Measurements from ENCODE around the gene DACH1. TPM values are rescaled to one million over a fixed set of nuclear protein-coding genes. Genes with fewer than 3 reads are reported as not detected.
"Not testable (repeated sequence)": the region's sequence is repeated elsewhere in the genome, so short reads cannot be mapped to it uniquely, and the experiment has no call there.

DACH1 gene
- total and polyA plus RNA-seq, 2 experiments from 2014 or later = 1.3 to 6.5 TPM

GRCh38 chr13:71780546-71780945, 86.5 kb downstream of the DACH1 start:
- H3K9me3 ChIP-seq (ENCODE audit: low read depth) = no peaks in the 10 kb centered on the region
- H3K79me2 ChIP-seq = no peaks in the 10 kb centered on the region
- H3K4me1 ChIP-seq (ENCODE audit: insufficient read depth) = no peaks in the 10 kb centered on the region
- H3K27ac ChIP-seq = no peak overlapping the region
- no peaks in the 10 kb centered on the region for H3K9me2 ChIP-seq (replicated peaks; ENCODE audit: insufficient read depth)
- no peak overlapping the region for H3K4me3 ChIP-seq
- H4K20me1 ChIP-seq (ENCODE audit: insufficient read depth, poor library complexity, severe bottlenecking) = no peaks in the 10 kb centered on the region
- H3K27me3 ChIP-seq = no peaks in the 10 kb centered on the region
- no peak for DNase-seq (ENCODE audit: low spot score)
- 92% methylated on average over 5 of the region's 5 CpGs for WGBS (ENCODE audit: low lambda C conversion rate, missing lambda C conversion rate)
- H3K36me3 ChIP-seq (replicated peaks; ENCODE audit: insufficient read depth, low read depth) = no peaks in the 10 kb centered on the region
- no peak for TF ChIP-seq EZH2phosphoT487 (IDR thresholded peaks at IDR 0.05; ENCODE audit: low read depth, severe bottlenecking, unreplicated experiment)
- TF ChIP-seq, protein P1, sequence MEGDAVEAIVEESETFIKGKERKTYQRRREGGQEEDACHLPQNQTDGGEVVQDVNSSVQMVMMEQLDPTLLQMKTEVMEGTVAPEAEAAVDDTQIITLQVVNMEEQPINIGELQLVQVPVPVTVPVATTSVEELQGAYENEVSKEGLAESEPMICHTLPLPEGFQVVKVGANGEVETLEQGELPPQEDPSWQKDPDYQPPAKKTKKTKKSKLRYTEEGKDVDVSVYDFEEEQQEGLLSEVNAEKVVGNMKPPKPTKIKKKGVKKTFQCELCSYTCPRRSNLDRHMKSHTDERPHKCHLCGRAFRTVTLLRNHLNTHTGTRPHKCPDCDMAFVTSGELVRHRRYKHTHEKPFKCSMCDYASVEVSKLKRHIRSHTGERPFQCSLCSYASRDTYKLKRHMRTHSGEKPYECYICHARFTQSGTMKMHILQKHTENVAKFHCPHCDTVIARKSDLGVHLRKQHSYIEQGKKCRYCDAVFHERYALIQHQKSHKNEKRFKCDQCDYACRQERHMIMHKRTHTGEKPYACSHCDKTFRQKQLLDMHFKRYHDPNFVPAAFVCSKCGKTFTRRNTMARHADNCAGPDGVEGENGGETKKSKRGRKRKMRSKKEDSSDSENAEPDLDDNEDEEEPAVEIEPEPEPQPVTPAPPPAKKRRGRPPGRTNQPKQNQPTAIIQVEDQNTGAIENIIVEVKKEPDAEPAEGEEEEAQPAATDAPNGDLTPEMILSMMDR (IDR thresholded peaks at IDR 0.05; ENCODE audit: poor library complexity) = no peak
- no peak for TF ChIP-seq EZH2 (IDR thresholded peaks at IDR 0.05; ENCODE audit: borderline replicate concordance)
- H2AFZ ChIP-seq = no peak overlapping the region
- no peak overlapping the region for H3K4me2 ChIP-seq

GRCh38 chr13:71778998-71779397, 88.0 kb downstream of the DACH1 start:
- H3K4me1 ChIP-seq (ENCODE audit: insufficient read depth); H3K4me3 ChIP-seq; H3K9me2 ChIP-seq (replicated peaks; ENCODE audit: insufficient read depth); H4K20me1 ChIP-seq (ENCODE audit: insufficient read depth, poor library complexity, severe bottlenecking); H3K27ac ChIP-seq; DNase-seq (ENCODE audit: low spot score); H3K27me3 ChIP-seq; H3K79me2 ChIP-seq; H2AFZ ChIP-seq; H3K9me3 ChIP-seq (ENCODE audit: low read depth); H3K4me2 ChIP-seq; H3K36me3 ChIP-seq (replicated peaks; ENCODE audit: insufficient read depth, low read depth): not testable (repeated sequence)
- WGBS (ENCODE audit: low lambda C conversion rate, missing lambda C conversion rate) = 40% methylated on average over 1 of the region's 11 CpGs

- Histone ChIP-seq H3K79me2 (no peaks in the 10 kb centered on the region), H3K4me3 (no peak overlapping the region), H3K9me3 (ENCODE audit: low read depth) (no peaks in the 10 kb centered on the region), H3K4me1 (ENCODE audit: insufficient read depth) (no peaks in the 10 kb centered on the region), H2AFZ (no peak overlapping the region), H3K9me2 (replicated peaks; ENCODE audit: insufficient read depth) (no peaks in the 10 kb centered on the region), H3K27ac (no peak overlapping the region), H4K20me1 (ENCODE audit: insufficient read depth, poor library complexity, severe bottlenecking) (no peaks in the 10 kb centered on the region), H3K4me2 (no peak overlapping the region), H3K36me3 (replicated peaks; ENCODE audit: insufficient read depth, low read depth) (no peaks in the 10 kb centered on the region), H3K27me3 (no peaks in the 10 kb centered on the region)
- TF ChIP-seq EZH2 (IDR thresholded peaks at IDR 0.05; ENCODE audit: borderline replicate concordance) (no peak), EZH2phosphoT487 (IDR thresholded peaks at IDR 0.05; ENCODE audit: low read depth, severe bottlenecking, unreplicated experiment) (no peak)
- TF ChIP-seq, protein P1 (IDR thresholded peaks at IDR 0.05; ENCODE audit: poor library complexity) = no peak
- no peak for DNase-seq (ENCODE audit: low spot score)
- WGBS (ENCODE audit: low lambda C conversion rate, missing lambda C conversion rate) = 85% methylated on average over 1 of the region's 1 CpG
These were observed 91.0 kb downstream of the DACH1 start for GRCh38 chr13:71775966-71776365.

GRCh38 chr13:71774863-71775262, 92.1 kb downstream of the DACH1 start:
- Histone ChIP-seq H3K4me3 (no peak overlapping the region), H4K20me1 (ENCODE audit: insufficient read depth, poor library complexity, severe bottlenecking) (no peaks in the 10 kb centered on the region), H3K9me2 (replicated peaks; ENCODE audit: insufficient read depth) (no peaks in the 10 kb centered on the region), H3K27me3 (no peaks in the 10 kb centered on the region), H3K79me2 (no peaks in the 10 kb centered on the region), H3K4me2 (no peak overlapping the region), H3K4me1 (ENCODE audit: insufficient read depth) (peaks cover 3% of the 10 kb centered on the region), H3K9me3 (ENCODE audit: low read depth) (no peaks in the 10 kb centered on the region), H3K27ac (no peak overlapping the region), H2AFZ (no peak overlapping the region), H3K36me3 (replicated peaks; ENCODE audit: insufficient read depth, low read depth) (no peaks in the 10 kb centered on the region)
- no peak for DNase-seq (ENCODE audit: low spot score)
- 95% methylated on average over 4 of the region's 4 CpGs for WGBS (ENCODE audit: low lambda C conversion rate, missing lambda C conversion rate)
- TF ChIP-seq, protein P1 (IDR thresholded peaks at IDR 0.05; ENCODE audit: poor library complexity) = no peak
- TF ChIP-seq EZH2 (IDR thresholded peaks at IDR 0.05; ENCODE audit: borderline replicate concordance) (no peak), EZH2phosphoT487 (IDR thresholded peaks at IDR 0.05; ENCODE audit: low read depth, severe bottlenecking, unreplicated experiment) (no peak)

Measured in hepatocyte (in vitro differentiated cells).